NOMO-1 treated with DMSO at 0.1 percent for 48 hours (cell line): ENCODE results near the gene GRID1.

ENCODE experiments used
- DNase-seq: peaks from one replicate; lab custom pipeline; 2025; ENCODE audit not compliant: unreplicated experiment; lab: John Stamatoyannopoulos, UW

GRID1 gene

DNA sequence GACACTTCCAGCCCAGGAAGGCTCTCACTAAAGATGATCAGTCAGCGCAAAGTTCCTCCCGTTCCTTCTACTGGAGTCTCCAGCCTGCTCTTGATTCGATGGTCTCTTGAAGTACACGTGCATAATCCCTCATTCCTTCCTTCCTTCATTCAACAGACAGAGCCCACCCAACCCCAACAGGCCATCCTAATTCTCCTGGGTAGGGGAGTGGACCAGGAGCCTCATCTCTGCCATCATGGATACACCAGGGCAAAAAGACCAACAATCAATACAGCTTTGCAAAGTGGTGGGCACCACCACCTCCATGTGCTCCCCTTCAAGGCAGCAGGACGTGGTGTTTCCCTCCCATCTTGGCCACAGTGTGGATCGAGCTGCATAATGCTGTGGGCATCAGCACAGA lies 446.3 kb downstream of the GRID1 start:
- no peak for DNase-seq

DNA sequence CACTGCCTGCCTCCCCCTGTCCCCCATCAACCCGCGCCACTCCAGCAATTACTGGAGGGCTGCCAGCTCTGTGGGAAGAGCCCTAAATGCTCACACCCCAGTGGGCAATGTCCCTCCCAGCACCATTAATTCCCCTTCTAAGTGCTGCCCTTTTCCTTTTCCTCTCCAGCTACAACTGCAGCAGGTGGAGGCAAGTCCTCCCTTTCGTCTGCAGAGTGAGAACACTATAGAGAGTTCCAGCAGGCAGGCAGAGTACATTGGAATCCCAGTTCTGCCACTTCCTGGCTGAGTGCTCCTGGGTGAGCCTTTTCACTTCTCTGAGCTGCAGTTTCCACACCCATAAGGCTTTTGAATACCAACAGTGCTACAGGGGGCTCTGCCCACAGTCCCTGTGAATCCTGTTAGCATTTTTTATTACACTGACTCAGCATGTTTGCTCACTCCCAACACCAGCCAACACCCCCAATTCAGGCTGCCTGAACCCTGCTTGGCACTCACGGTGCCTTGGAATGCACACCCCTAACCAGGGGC lies 447.0 kb downstream of the GRID1 start:
- no peak for DNase-seq

DNA sequence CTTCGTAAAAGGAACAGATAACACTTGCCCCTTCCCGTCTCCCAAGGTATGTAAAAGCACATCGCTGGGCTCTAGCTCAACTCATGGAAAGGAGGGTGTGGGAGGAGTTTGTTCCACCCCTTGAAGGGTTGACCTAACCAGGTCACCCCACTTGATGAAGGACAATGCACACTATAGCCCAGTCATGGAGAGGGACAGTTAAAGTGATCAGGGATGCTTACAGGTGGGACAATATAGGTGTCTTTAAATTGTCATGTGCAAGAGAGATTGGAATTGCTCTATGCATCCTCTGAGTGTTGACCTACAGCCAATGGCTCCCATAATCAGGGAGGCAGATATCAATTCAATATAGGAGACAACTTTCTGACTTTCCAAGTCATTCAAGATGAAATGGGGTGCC lies 448.2 kb downstream of the GRID1 start:
- no peak for DNase-seq

DNA sequence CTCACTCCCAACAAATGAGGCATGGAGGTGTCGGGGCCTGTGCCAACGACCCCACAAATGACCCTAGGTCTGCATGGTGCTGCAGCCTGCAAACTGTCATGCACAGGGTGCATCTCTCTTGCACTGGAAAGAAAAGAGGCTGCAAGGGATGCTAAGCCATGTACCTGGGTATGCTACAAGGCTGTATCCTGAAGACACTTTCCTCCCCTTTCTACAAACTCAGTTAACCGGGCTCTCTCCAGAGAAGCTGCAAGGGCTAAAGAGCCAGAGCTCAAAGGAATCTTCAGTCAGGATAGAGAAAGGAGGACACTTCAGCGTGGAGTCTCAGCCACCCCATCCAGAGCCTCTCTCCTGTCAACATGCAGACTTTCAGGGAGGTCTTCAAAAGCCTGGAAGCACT lies 449.0 kb downstream of the GRID1 start:
- DNase-seq = no peak

DNA sequence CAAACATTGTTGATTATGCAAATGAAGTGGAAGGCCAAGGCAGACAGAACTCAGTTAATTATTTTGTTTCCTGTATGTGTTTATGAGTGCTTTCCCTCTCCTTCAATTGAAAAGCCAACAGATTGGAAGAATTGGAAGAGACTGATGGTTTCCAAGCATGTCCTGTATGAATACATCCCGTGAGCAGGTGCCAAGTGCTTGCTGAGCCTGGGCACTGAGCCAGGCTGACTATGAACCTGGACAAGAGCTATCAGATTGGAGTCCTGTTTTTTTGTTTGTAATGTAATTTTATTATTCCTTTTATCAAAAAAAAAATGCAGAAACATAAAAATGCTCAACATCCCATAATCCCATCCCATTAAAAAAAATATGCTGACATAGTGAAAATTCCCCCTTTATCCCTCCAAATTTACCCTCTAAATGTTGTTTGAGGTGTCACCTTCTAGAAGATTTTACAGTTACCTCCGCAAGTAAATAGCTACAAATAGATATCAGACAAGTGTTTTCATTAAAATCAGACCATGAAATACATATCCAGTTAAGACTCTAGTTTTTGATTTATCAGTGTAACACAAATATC lies 449.5 kb downstream of the GRID1 start:
- DNase-seq = no peak

GRCh38 chr10:85916286-85916685 lies 450.3 kb downstream of the GRID1 start:
- DNase-seq = no peak

- DNase-seq = no peak
These were observed 451.2 kb downstream of the GRID1 start for GRCh38 chr10:85915245-85915846.

- no peak for DNase-seq
These were observed 451.9 kb downstream of the GRID1 start for GRCh38 chr10:85914720-85915119.

DNA sequence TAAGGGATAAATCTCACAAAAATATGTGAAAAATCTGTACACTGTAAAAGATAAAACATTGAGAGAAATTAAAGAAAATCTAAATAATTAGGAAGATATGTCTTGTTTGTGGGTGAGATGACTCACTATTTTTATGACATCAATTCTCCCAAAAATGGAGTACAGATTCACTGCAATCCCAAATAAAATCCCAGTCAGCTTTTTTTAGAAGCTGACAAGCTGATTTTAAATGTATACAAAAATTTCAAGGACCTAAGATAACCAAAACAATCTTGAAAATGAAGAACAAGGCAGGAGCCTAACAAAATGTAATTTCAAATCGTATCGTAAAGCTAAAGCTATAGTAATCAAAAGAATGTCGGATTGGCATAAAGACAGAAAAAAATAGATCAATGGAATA lies 458.1 kb downstream of the GRID1 start:
- no peak for DNase-seq

DNA sequence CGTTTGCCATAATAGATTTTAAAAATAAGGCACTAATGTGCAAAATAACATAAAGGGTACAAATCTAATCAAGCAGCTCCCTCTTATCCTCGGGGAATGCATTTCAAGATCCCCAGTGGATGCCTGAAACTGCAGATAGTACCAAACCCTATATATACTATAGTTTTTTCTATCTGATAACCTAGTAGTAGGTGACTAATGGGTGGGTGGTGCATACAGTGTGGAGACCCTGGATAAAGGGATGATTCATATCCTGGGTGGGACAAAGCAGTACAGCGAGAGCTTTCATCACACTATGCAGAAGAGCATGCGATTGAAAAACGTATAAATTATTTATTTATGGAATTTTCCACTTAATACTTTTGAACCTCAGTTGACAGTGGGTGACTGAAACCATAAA lies 464.5 kb downstream of the GRID1 start:
- no peak for DNase-seq

- no peak for DNase-seq
These were observed 465.0 kb downstream of the GRID1 start for GRCh38 chr10:85901599-85901998.

DNA sequence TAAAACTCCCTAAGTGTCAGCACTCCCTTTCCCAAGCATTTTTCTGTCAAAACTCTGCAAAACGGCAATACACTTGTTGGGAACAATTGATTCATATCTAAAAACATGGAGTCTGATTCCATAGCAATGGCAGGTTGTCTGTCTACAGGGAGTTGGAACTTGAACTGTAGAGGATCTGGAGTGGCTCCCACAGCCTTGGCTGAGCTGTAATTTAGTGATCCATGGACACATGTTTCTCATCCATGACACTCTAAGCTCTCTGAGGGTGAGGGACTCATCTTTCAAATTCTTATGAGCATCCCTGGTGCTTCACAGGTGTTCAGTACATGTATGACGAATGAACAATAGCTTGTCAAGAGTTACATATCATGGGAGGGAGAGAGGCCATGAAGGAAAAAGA lies 466.1 kb downstream of the GRID1 start:
- no peak for DNase-seq

- no peak for DNase-seq
These were observed 466.5 kb downstream of the GRID1 start for GRCh38 chr10:85900061-85900460.

DNA sequence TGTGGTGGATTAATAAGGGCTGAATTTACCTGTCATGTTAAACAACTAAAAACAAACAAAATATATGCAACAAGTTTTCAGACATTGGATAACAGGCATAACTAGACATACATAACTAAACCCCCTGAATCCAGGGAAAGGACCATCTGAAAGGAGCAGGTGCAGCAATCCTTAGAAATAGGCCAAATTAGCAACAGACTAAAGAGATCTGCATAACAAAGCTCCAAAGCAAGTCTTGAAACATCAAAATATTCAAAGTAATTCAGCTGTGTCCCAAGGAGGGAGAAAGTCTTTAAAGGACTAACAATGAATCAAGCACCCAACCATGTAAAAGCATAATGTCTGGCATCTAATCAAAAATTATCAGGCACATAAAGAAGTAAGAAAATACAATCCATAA lies 475.1 kb downstream of the GRID1 start:
- no peak for DNase-seq

DNA sequence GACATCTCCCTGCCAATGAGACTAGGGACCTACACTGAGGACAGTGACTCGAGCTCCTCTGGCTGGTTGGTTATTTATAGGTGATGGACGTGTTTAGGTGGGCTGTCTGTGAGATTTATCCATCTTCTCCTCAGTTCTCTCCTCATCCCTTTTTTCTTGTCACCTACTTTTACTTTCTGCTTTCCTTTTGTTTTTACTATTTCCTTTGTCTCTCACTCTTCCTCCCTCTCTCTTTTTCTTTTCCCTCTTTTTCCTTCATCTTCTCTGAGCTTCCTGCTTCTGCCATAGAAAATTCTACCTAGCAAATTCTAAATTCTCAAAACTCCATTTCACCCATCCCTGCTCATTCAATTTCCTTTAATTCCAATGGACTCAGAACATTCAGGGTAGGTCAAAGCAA lies 478.0 kb downstream of the GRID1 start:
- no peak for DNase-seq

DNA sequence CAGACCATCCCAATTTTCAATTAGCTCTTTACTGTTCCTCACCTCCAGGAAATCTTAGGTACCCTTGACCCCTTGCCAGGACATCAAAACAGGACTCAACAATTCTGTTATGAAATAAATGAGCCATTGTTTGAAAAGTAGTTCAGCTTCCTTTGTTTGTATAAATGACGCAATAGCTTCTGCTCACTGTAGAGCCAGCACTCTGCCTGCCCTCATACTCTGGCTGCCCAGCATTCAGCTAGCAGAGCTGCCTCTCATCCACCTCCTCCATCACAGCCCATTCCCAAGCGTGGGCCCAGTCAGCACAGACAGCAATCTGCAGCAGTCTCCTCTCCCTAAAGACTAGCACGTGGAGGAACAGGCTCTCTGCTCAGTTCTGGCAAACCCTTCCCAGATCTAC lies 478.6 kb downstream of the GRID1 start:
- DNase-seq = no peak

DNA sequence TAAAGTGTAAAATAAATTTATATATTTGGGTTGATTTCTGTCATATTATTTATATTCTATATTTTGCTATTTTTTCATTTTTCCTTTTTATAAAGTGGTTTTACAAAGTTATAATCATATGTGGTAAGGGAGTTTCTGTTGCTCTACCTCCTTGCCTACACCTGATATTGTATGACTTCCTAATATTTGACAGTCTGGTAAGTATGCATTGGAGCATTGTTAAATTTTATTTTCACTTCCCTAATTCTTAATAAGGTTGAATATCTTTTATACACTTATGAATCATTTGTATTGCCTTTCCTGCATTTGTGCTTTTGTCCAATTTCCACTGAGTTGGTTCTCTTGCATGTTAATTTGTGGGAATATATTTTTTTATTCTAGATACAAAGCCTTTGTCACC lies 492.4 kb downstream of the GRID1 start:
- no peak for DNase-seq

DNA sequence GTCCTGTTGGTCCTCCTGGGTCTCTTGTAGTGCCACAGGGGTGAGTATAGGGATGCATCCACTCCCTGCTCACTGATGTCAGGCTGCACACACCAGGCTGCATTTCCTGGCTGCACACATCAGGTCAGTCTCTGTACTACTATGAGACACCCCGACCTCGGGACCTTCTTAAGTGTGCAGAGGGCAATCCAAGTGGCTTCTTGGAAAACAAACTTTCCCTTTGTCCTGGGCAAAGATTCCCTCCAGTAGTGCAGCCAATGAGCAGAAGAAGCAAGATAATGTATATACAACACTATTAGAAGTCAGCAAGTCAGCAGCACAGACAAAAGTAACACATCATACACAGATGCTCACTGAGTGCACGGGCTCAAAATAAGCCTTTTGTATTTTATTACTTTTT lies 493.5 kb downstream of the GRID1 start:
- DNase-seq = no peak

DNA sequence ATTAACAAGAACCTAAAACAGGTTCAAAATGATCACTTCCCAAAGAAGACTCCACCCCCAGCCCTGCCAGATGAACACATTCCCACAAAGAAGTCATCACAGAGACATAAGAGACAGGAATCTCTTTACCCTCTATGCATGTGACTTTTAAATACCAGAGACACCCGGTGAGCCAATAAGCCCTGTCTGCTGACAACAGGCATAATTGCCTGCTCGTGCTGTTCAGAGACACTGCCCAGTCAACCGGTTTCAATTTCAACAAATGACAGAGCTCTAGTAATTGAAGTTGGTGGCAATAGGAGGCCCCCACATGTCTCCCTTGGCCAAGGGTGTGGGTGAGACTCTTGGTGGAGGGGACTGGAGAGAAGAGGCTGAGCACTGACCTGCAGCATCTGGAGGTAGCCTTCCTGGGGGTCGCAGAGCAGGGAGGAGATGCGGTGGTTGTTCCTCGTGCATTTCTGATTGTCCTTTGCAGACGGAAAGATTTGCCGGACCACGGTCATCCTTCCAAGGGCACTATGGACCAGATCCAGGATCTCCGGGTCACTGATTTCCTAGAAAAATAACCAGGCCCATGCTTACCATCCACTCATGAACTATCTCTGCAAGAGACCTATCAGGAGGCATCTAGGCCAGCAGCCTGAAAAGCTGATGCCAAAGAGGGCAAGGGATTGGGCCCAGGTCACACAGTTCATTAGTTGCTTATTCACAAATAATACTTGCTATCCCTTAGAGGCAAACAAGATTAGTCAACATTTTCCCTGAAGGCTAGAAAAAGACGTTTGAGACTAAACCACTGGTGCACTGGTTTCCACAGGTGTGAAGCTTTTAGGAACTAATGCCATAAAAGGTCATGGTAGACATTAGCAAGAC lies 497.7 kb downstream of the GRID1 start:
- DNase-seq = no peak

DNA sequence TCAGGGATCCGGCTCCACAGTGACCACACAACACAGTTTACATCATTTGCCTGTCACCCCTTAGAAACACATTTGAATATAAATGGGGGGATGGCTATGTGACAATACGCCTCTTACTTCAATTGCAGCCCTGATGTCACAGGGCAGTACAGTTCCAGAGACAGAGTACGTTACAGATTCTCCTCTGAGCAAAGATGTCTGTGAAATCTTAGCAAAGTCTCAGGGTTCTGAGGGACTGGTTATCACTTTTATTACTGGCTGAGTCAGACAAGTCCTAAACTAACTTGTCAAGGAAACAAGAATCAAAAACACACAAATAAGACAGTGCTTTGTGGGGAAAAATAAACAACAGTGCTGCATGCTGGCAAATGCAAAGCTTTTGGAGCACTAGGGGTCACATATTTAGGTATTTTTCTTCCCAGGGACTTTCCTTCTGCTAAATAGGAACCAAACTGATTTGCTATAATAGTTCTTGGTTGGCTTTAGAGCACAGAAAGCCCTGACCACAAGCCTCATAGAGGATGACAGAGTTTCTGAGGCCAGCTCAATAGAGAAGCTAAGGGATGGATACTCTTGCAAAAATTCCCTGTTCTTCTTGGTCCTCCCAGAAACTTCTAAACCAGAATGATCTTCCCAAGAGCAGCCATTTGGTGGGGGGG lies 501.6 kb downstream of the GRID1 start:
- DNase-seq = no peak

GRCh38 chr10:85864173-85864549 lies 502.4 kb downstream of the GRID1 start:
- DNase-seq = no peak
